HepG2 (cell line): ENCODE results near the gene SH3D21. TPM values are rescaled to one million over a fixed set of nuclear protein-coding genes. Genes with fewer than 3 reads are reported as not detected.

Source experiments
- ARNT2 ChIP-seq: sonication (generic); formaldehyde crosslinking; IDR thresholded peaks from 2 replicates; pipeline ENCODE4 v1.8.0; 2022; ENCODE audit warnings: mild to moderate bottlenecking, low read depth, missing genetic modification reagents, moderate library complexity
- CC2D1A ChIP-seq: sonication (generic); formaldehyde crosslinking; IDR thresholded peaks from 2 replicates; pipeline ENCODE4 v1.8.1; 2023; ENCODE audit warnings: mild to moderate bottlenecking, missing genetic modification reagents
- EHMT2 ChIP-seq: fragments of 200-600 bp; sonication (generic); IDR thresholded peaks from 2 replicates; pipeline ENCODE4 v1.7.0; 2017; ENCODE audit warnings: antibody characterized with exemption, low read depth, low read length, borderline replicate concordance
- EP300 ChIP-seq, 3 experiments: sonication (generic) in 1 of 3; formaldehyde crosslinking in 1 of 3; IDR thresholded peaks; 2 replicates each; pipeline versions ENCODE4 v1.5.1 to v1.6.1; 2011 to 2020; ENCODE audit warnings: low read depth in 2 of 3, low read length in 2 of 3, borderline replicate concordance in 1 of 3, improper control_type of control experiment in 1 of 3, mild to moderate bottlenecking in 1 of 3, missing genetic modification reagents in 1 of 3, moderate library complexity in 1 of 3
- FOSL1 ChIP-seq: sonication (generic); formaldehyde crosslinking; IDR thresholded peaks from 2 replicates; pipeline ENCODE4 v1.9.0; 2021; ENCODE audit warnings: missing genetic modification reagents, borderline replicate concordance
- GFI1 ChIP-seq: sonication (generic); formaldehyde crosslinking; IDR thresholded peaks from 2 replicates; pipeline ENCODE4 v1.5.0; 2020; ENCODE audit warnings: missing genetic modification reagents, mild to moderate bottlenecking, borderline replicate concordance
- HDAC2 ChIP-seq: sonication (generic); formaldehyde crosslinking; IDR thresholded peaks from 2 replicates; pipeline ENCODE4 v1.4.0; 2020; ENCODE audit warnings: missing genetic modification reagents
- MYC ChIP-seq: sonication (generic); formaldehyde crosslinking; IDR thresholded peaks from 2 replicates; pipeline ENCODE4 v1.9.0; 2021; ENCODE audit warnings: missing genetic modification reagents, borderline replicate concordance
- SATB2 ChIP-seq: sonication (generic); formaldehyde crosslinking; IDR thresholded peaks from 2 replicates; pipeline ENCODE4 v1.5.0; 2020; ENCODE audit warnings: missing genetic modification reagents
- SRSF4 ChIP-seq: fragments of 200-400 bp; formaldehyde crosslinking; IDR thresholded peaks from one replicate; pipeline ENCODE4 v1.6.1; 2018; ENCODE audit warnings: mild to moderate bottlenecking, low read depth, low read length, moderate library complexity; ENCODE audit not compliant: poor library complexity, severe bottlenecking
- XBP1 ChIP-seq: sonication (generic); formaldehyde crosslinking; IDR thresholded peaks from 2 replicates; pipeline ENCODE4 v1.5.0; 2020; ENCODE audit warnings: missing genetic modification reagents
- ZC3H4 ChIP-seq: sonication (generic); formaldehyde crosslinking; IDR thresholded peaks from 2 replicates; pipeline ENCODE4 v1.4.0; 2020; ENCODE audit warnings: missing genetic modification reagents, borderline replicate concordance
- ZKSCAN5 ChIP-seq: sonication (generic); formaldehyde crosslinking; IDR thresholded peaks from 2 replicates; pipeline ENCODE4 v1.5.1; 2020; ENCODE audit warnings: mild to moderate bottlenecking, missing genetic modification reagents
- ZNF138 ChIP-seq: sonication (generic); formaldehyde crosslinking; IDR thresholded peaks from 2 replicates; pipeline ENCODE4 v1.5.0; 2020; ENCODE audit warnings: mild to moderate bottlenecking, low read depth, missing genetic modification reagents
- ZNF557 ChIP-seq: sonication (generic); formaldehyde crosslinking; IDR thresholded peaks from 2 replicates; pipeline ENCODE4 v1.4.0; 2020; ENCODE audit warnings: missing genetic modification reagents
- ZNF577 ChIP-seq: sonication (generic); formaldehyde crosslinking; IDR thresholded peaks from 2 replicates; pipeline ENCODE4 v1.4.0; 2020; ENCODE audit warnings: mild to moderate bottlenecking, low read depth, missing genetic modification reagents, borderline replicate concordance
- ZNF737 ChIP-seq: sonication (generic); formaldehyde crosslinking; IDR thresholded peaks from 2 replicates; pipeline ENCODE4 v1.5.0; 2020; ENCODE audit warnings: missing genetic modification reagents, mild to moderate bottlenecking, borderline replicate concordance
- ZNF746 ChIP-seq: sonication (generic); formaldehyde crosslinking; IDR thresholded peaks from 2 replicates; pipeline ENCODE4 v1.8.0; 2022; ENCODE audit warnings: mild to moderate bottlenecking, missing genetic modification reagents
- polyA plus RNA-seq, 8 experiments: library from polyadenylated mRNA; depleted of rRNA in 3 of 8; stranded (reverse) in 7 of 8; unstranded in 1 of 8; fragments of >200 nt; fragmentation: Illumina TruSeq in 4 of 8; extraction: Trizol in 4 of 8; gene quantifications; 2 replicates each; pipeline versions ENCODE4 v1.2.1 to v1.2.3, GENCODE V29; 2011 to 2016; ENCODE audit warnings: low read depth in 4 of 8, missing spikeins in 1 of 8, mixed read lengths in 1 of 8; ENCODE audit not compliant: insufficient read depth in 1 of 8
- total RNA-seq, 5 experiments: library from RNA; depleted of rRNA; stranded (reverse); fragments of >200 nt; fragmentation: Illumina TruSeq; extraction: Trizol; gene quantifications; 2 replicates each; pipeline ENCODE4 v1.2.3, GENCODE V29; 2016; ENCODE audit warnings: low read depth in 1 of 5
- TF ChIP-seq, protein P1 (sequence below): sonication (generic); formaldehyde crosslinking; IDR thresholded peaks from 2 replicates; pipeline ENCODE4 v1.5.1; 2020; ENCODE audit warnings: mild to moderate bottlenecking, moderate library complexity, missing genetic modification reagents
- TF ChIP-seq, protein P2 (sequence below): sonication (generic); formaldehyde crosslinking; IDR thresholded peaks from 2 replicates; pipeline ENCODE4 v1.8.0; 2023; ENCODE audit warnings: mild to moderate bottlenecking, missing genetic modification reagents
- TF ChIP-seq, protein P3 (sequence below): fragments of 450-650 bp; IDR thresholded peaks from 2 replicates; pipeline ENCODE4 v1.6.1; 2016
- TF ChIP-seq, protein P4 (sequence below): sonication (generic); formaldehyde crosslinking; IDR thresholded peaks from 2 replicates; pipeline ENCODE4 v1.5.0; 2020; ENCODE audit warnings: missing genetic modification reagents, mild to moderate bottlenecking, borderline replicate concordance
- TF ChIP-seq, protein P5 (sequence below): sonication (generic); formaldehyde crosslinking; conservative IDR thresholded peaks from 2 replicates; pipeline ENCODE4 v1.4.0; 2020; ENCODE audit warnings: missing genetic modification reagents

The SH3D21 gene
- total and polyA plus RNA-seq, 2 of the 13 experiments (the other 11 are each of a cell fraction or from before 2014, with no cell fraction given): 5.1 to 8.6 TPM

DNA sequence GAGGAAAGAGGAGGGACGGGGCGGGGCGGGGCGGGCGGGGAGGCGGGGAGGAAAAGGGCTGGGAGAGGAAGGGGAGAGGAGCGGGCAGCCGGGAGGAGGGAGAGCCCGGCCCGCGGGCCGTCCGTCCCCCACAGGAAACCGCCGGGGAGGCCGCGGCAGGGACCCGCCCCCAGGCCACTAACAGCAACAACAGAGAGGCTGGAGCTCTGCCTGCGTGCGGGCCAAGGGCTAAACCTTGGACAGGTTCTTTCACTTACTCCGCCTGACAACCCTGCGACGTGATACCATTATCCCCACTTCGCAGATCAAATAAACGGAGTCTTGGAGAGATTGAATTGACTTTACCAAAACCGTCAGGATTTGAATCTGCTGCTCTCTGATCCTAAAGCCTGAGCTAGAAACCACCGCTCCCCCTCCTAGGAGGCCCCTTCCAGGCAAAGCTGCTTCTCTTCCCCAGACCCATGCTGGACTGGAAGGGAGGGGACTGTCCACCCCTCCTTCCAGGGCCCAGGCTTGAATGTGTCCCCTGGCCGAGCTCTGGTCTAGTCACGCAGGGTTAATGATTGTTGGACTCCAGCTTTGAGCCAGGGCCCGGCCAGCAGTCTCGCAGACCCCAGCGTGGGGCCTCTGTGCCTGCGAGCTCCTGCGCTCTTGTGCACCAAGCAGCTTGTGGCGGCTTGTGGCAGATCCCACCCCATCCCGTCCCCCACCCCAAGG, 17.6 kb downstream of the SH3D21 start, which contains the start of gene EVA1B (continued):
- TF ChIP-seq MYC (CRISPR knock-in tag) (no peak; the same call in 1 of the 2 replicates), EHMT2 (no peak), EP300 (IDR thresholded peaks at IDR 0.05; ENCODE audit: low read depth in 2 of 2, low read length in 2 of 2) (peak in 1 of 2 experiments; percentile 28; a peak in 1 of 4 replicates), EP300 (CRISPR knock-in tag; IDR thresholded peaks at IDR 0.05; ENCODE audit: borderline replicate concordance) (no peak), ARNT2 (CRISPR knock-in tag) (peak; percentile 57; the same call in 1 of the 2 replicates), ZC3H4 (CRISPR knock-in tag) (no peak), ZKSCAN5 (CRISPR knock-in tag) (no peak), ZNF138 (CRISPR knock-in tag) (no peak), GFI1 (CRISPR knock-in tag) (no peak), CC2D1A (CRISPR knock-in tag) (no peak), ZNF557 (CRISPR knock-in tag) (no peak), ZNF746 (peak; percentile 94), FOSL1 (no peak), ZNF737 (CRISPR knock-in tag) (no peak), SRSF4 (no peak), SATB2 (CRISPR knock-in tag) (no peak), XBP1 (no peak), ZNF577 (CRISPR knock-in tag) (no peak), HDAC2 (peak; percentile 71; the same call in 1 of the 2 replicates)
- TF ChIP-seq, protein P1, sequence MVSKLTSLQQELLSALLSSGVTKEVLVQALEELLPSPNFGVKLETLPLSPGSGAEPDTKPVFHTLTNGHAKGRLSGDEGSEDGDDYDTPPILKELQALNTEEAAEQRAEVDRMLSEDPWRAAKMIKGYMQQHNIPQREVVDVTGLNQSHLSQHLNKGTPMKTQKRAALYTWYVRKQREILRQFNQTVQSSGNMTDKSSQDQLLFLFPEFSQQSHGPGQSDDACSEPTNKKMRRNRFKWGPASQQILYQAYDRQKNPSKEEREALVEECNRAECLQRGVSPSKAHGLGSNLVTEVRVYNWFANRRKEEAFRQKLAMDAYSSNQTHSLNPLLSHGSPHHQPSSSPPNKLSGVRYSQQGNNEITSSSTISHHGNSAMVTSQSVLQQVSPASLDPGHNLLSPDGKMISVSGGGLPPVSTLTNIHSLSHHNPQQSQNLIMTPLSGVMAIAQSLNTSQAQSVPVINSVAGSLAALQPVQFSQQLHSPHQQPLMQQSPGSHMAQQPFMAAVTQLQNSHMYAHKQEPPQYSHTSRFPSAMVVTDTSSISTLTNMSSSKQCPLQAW (CRISPR knock-in tag): peak; percentile 98
- TF ChIP-seq, protein P2, sequence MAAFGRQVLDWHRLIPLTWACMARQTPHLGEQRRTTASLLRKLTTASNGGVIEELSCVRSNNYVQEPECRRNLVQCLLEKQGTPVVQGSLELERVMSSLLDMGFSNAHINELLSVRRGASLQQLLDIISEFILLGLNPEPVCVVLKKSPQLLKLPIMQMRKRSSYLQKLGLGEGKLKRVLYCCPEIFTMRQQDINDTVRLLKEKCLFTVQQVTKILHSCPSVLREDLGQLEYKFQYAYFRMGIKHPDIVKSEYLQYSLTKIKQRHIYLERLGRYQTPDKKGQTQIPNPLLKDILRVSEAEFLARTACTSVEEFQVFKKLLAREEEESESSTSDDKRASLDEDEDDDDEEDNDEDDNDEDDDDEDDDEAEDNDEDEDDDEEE: 0 out of 2 replicates have a peak, but pooled peaks have one; percentile 47
- TF ChIP-seq, protein P3, sequence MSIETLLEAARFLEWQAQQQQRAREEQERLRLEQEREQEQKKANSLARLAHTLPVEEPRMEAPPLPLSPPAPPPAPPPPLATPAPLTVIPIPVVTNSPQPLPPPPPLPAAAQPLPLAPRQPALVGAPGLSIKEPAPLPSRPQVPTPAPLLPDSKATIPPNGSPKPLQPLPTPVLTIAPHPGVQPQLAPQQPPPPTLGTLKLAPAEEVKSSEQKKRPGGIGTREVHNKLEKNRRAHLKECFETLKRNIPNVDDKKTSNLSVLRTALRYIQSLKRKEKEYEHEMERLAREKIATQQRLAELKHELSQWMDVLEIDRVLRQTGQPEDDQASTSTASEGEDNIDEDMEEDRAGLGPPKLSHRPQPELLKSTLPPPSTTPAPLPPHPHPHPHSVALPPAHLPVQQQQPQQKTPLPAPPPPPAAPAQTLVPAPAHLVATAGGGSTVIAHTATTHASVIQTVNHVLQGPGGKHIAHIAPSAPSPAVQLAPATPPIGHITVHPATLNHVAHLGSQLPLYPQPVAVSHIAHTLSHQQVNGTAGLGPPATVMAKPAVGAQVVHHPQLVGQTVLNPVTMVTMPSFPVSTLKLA: no peak
- TF ChIP-seq, protein P4, sequence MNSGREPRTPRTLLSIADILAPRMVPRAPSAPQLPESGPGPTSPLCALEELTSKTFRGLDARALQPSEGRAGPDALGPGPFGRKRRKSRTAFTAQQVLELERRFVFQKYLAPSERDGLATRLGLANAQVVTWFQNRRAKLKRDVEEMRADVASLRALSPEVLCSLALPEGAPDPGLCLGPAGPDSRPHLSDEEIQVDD (CRISPR knock-in tag): no peak
- TF ChIP-seq, protein P5, sequence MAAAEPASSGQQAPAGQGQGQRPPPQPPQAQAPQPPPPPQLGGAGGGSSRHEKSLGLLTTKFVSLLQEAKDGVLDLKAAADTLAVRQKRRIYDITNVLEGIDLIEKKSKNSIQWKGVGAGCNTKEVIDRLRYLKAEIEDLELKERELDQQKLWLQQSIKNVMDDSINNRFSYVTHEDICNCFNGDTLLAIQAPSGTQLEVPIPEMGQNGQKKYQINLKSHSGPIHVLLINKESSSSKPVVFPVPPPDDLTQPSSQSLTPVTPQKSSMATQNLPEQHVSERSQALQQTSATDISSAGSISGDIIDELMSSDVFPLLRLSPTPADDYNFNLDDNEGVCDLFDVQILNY: no peak
